ACC112 (cell line): ENCODE data around the gene CLDN5.

ENCODE experiments used
- H2AFZ ChIP-seq: fragments of 200-600 bp; sonication (generic); one replicate; pipeline ENCODE4 v1.6.0; 2017; ENCODE audit warnings: antibody characterized with exemption, low read length; ENCODE audit not compliant: unreplicated experiment
- H3K27ac ChIP-seq: fragments of 200-600 bp; sonication (generic); 2 replicates; pipeline ENCODE4 v1.5.1; 2014; ENCODE audit warnings: low read depth, mild to moderate bottlenecking, antibody characterized with exemption, low read length, moderate library complexity
- H3K27me3 ChIP-seq: fragments of 200-600 bp; sonication (generic); 2 replicates; pipeline ENCODE4 v1.6.1; 2014; ENCODE audit warnings: mild to moderate bottlenecking, antibody characterized with exemption, low read length, moderate library complexity, mixed read lengths; ENCODE audit not compliant: insufficient read depth
- H3K36me3 ChIP-seq: fragments of 200-600 bp; sonication (generic); 2 replicates; pipeline ENCODE4 v1.6.1; 2016; ENCODE audit warnings: mild to moderate bottlenecking, antibody characterized with exemption, low read length, moderate library complexity, mixed read lengths; ENCODE audit not compliant: insufficient read depth
- H3K4me1 ChIP-seq: fragments of 200-600 bp; sonication (generic); one replicate; pipeline ENCODE4 v1.6.1; 2016; ENCODE audit warnings: low read length, mixed read lengths; ENCODE audit not compliant: insufficient read depth, unreplicated experiment, control insufficient read depth
- H3K4me3 ChIP-seq: fragments of 200-600 bp; sonication (generic); 2 replicates; pipeline ENCODE4 v1.5.1; 2014; ENCODE audit warnings: mild to moderate bottlenecking, low read depth, low read length
- H3K79me2 ChIP-seq: fragments of 200-600 bp; sonication (generic); one replicate; pipeline ENCODE4 v1.6.0; 2016; ENCODE audit warnings: low read length; ENCODE audit not compliant: control insufficient read depth, unreplicated experiment, insufficient read depth

Gene CLDN5

GRCh38 chr22:19480789-19481188, 43.4 kb downstream of the CLDN5 start:
- no peaks in the 10 kb centered on the region for H3K27me3 ChIP-seq
- peaks cover 40% of the 10 kb centered on the region for H3K4me1 ChIP-seq
- H3K36me3 ChIP-seq = peaks cover 4% of the 10 kb centered on the region; the same call in 1 of the 2 replicates
- peak overlapping the region; percentile 76 for H3K4me3 ChIP-seq
- peaks cover 44% of the 10 kb centered on the region for H3K79me2 ChIP-seq
- no peak overlapping the region for H3K27ac ChIP-seq
- H2AFZ ChIP-seq = no peak overlapping the region

- Histone ChIP-seq H3K4me1 (peaks cover 41% of the 10 kb centered on the region), H3K27me3 (no peaks in the 10 kb centered on the region), H3K79me2 (peaks cover 50% of the 10 kb centered on the region), H3K36me3 (peaks cover under 1% of the 10 kb centered on the region; the same call in 1 of the 2 replicates), H2AFZ (no peak overlapping the region), H3K4me3 (peak overlapping the region; percentile 76), H3K27ac (no peak overlapping the region)
Observed at GRCh38 chr22:19480173-19480568, 44.0 kb downstream of the CLDN5 start.

GRCh38 chr22:19479355-19480172, 44.6 kb downstream of the CLDN5 start, which contains the start of gene CDC45:
TSS of gene CDC45 (plus strand) at chr22:19479920. CDS start at chr22:19479969, 49 bp downstream.
- Histone ChIP-seq H3K4me3 (peak within 1 kb of the TSS; percentile 97), H3K4me1 (peaks cover 40% of the 10 kb centered on the region), H3K27ac (peak within 1 kb of the TSS; percentile 93), H3K36me3 (no peaks in the 10 kb centered on the region), H3K27me3 (no peaks in the 10 kb centered on the region), H2AFZ (peak within 1 kb of the TSS; percentile 35), H3K79me2 (peaks cover 52% of the 10 kb centered on the region)

GRCh38 chr22:19478901-19479354, 45.3 kb downstream of the CLDN5 start, which contains the start of gene UFD1:
TSS of gene UFD1 (minus strand) at chr22:19479193. CDS start at chr22:19479085, 108 bp downstream.
- Histone ChIP-seq H2AFZ (peak within 1 kb of the TSS; percentile 35), H3K27ac (peak within 1 kb of the TSS; percentile 93), H3K4me3 (peak within 1 kb of the TSS; percentile 97), H3K4me1 (peaks cover 33% of the 10 kb centered on the region), H3K36me3 (no peaks in the 10 kb centered on the region), H3K27me3 (no peaks in the 10 kb centered on the region), H3K79me2 (peaks cover 53% of the 10 kb centered on the region)

- Histone ChIP-seq H3K79me2 (peaks cover 56% of the 10 kb centered on the region), H3K4me3 (peak overlapping the region; percentile 97), H3K27me3 (no peaks in the 10 kb centered on the region), H3K27ac (peak overlapping the region; percentile 93), H2AFZ (no peak overlapping the region), H3K4me1 (peaks cover 27% of the 10 kb centered on the region), H3K36me3 (no peaks in the 10 kb centered on the region)
Observed at GRCh38 chr22:19478045-19478900, 45.9 kb downstream of the CLDN5 start.

- Histone ChIP-seq H2AFZ (no peak overlapping the region), H3K4me1 (peaks cover 20% of the 10 kb centered on the region), H3K27ac (peak overlapping the region; percentile 93; the same call in 1 of the 2 replicates), H3K79me2 (peaks cover 54% of the 10 kb centered on the region), H3K4me3 (peak overlapping the region; percentile 97), H3K36me3 (0 out of 2 replicates have a peak, but pooled peaks cover 2% of the 10 kb centered on the region), H3K27me3 (no peaks in the 10 kb centered on the region)
Observed at GRCh38 chr22:19477321-19478044, 46.7 kb downstream of the CLDN5 start.

- H3K27me3 ChIP-seq = no peaks in the 10 kb centered on the region
- 0 out of 2 replicates have a peak, but pooled peaks cover 4% of the 10 kb centered on the region for H3K36me3 ChIP-seq
- peaks cover 14% of the 10 kb centered on the region for H3K4me1 ChIP-seq
- peaks cover 48% of the 10 kb centered on the region for H3K79me2 ChIP-seq
- no peak overlapping the region for H2AFZ ChIP-seq
- H3K27ac ChIP-seq = no peak overlapping the region
- no peak overlapping the region for H3K4me3 ChIP-seq
Observed at GRCh38 chr22:19476023-19476422, 48.2 kb downstream of the CLDN5 start.

- Histone ChIP-seq H3K36me3 (0 out of 2 replicates have a peak, but pooled peaks cover 4% of the 10 kb centered on the region), H3K4me3 (no peak overlapping the region), H3K27me3 (no peaks in the 10 kb centered on the region), H3K4me1 (peaks cover 10% of the 10 kb centered on the region), H2AFZ (no peak overlapping the region), H3K79me2 (peaks cover 35% of the 10 kb centered on the region), H3K27ac (no peak overlapping the region)
Observed at GRCh38 chr22:19473578-19473977, 50.6 kb downstream of the CLDN5 start.
